Hindlimb muscle (tissue), 1 donor: ENCODE measurements around the gene MAP6. TPM values are rescaled to one million over a fixed set of nuclear protein-coding genes. Genes with fewer than 3 reads are reported as not detected.

Source experiments
- DNase-seq: peaks from one replicate; pipeline ENCODE4 v3.0.0-alpha.2; 2013
- polyA plus RNA-seq: library from polyadenylated mRNA; unstranded; fragments of 120-200 nt; gene quantifications from one replicate; pipeline ENCODE4 v1.2.1, GENCODE V29; 2013; ENCODE audit not compliant: insufficient read length

The MAP6 gene
- polyA plus RNA-seq, 1 donor, result 15.6 TPM

DNA sequence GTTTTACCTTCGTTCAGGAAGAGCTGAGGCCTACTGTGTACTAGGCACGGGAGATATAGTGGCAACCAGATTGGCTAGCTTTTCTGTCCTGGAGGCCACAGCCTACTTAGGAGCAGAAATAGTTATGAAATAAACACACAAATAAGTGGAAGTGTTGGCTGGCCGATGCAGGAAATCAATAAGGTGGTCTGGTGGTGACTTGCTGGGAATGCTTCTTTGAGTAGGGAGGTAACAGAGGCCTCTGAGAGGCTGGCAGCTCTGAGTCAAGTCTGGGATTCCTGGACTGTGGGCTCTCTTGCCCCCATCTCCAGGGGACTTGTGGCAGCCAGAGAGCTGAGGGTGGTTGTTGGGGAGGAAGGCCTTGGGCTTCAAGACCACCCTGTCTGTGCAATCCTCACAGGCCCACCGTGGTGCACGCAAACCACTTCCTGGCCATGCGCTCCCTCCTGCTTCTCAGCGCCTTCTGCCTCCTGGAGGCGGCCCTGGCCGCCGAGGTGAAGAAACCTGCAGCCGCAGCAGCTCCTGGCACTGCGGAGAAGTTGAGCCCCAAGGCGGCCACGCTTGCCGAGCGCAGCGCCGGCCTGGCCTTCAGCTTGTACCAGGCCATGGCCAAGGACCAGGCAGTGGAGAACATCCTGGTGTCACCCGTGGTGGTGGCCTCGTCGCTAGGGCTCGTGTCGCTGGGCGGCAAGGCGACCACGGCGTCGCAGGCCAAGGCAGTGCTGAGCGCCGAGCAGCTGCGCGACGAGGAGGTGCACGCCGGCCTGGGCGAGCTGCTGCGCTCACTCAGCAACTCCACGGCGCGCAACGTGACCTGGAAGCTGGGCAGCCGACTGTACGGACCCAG, 102.7 kb downstream of the MAP6 start:
- DNase-seq, result no peak

- no peak for DNase-seq
Measured at GRCh38 chr11:75565221-75565814, 103.5 kb downstream of the MAP6 start.

GRCh38 chr11:75563978-75564552, 104.8 kb downstream of the MAP6 start:
- peak; percentile 77 for DNase-seq

DNA sequence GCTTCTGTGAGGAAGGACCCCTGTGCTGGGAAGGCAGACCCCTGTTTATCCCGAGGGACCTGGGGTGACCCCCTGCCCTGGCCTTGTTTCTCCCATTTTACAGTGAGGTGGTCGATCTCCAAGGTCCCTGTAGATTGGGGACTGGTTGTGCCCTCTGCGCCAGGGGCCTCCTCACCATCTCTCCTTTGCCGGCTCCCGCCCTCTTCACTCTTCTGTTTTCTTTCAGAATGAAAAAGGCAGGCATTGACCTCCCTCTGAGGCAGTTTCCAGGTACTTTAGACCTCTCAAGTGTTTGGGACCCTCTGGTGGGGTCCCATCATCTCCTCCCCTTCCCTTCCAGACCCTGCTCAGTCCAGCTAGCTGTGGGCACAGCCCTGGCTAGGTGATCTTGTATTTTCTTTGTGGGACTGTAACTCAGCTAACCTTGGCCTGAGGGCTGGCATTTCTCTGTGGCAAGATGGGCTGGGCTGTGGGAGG, 105.3 kb downstream of the MAP6 start:
- DNase-seq, result no peak

GRCh38 chr11:75562836-75563484, 105.9 kb downstream of the MAP6 start:
- DNase-seq, result peak; percentile 61

GRCh38 chr11:75562048-75562835, 106.6 kb downstream of the MAP6 start, which contains the start of gene SERPINH1:
TSS of gene SERPINH1 (plus strand) at chr11:75562253. CDS start at chr11:75566350, 4,097 bp downstream.
- peak; percentile 91 for DNase-seq

DNA sequence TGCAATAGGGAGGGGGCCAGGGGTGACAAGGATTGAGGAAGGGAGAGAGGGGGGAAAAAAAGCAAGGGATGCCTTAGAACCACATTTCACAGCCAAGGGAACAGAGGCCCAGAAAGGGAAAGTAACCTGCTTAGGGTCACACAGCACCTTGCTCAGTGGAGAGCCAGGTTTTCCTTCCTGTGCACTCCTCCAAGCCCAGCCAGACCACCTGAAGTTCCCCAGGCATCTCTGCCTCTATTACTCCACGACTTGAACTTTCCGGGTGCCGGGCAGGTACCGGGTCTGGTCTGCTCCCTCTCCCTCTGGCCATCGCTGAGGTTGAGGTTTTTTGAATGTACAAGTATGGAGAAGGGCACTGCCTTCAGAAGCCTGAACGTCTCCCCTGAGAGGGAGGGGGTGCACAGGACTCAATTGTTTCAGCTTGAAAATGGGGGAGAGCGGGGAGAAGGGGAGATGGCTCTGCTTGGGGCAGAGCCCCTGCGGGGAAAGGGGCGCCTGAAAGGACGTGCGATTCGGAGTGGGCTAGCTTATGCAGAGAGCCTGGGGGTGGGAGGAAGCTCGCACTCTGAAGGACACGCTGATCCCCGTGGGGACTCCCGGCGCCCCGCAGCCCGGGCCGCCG, 107.3 kb downstream of the MAP6 start:
- no peak for DNase-seq

- no peak for DNase-seq
Measured at GRCh38 chr11:75560644-75561043, 108.2 kb downstream of the MAP6 start.

GRCh38 chr11:75558939-75559843, 109.6 kb downstream of the MAP6 start:
- DNase-seq, result peak; percentile 87

GRCh38 chr11:75557666-75558494, 111.0 kb downstream of the MAP6 start:
- peak; percentile 81 for DNase-seq

DNA sequence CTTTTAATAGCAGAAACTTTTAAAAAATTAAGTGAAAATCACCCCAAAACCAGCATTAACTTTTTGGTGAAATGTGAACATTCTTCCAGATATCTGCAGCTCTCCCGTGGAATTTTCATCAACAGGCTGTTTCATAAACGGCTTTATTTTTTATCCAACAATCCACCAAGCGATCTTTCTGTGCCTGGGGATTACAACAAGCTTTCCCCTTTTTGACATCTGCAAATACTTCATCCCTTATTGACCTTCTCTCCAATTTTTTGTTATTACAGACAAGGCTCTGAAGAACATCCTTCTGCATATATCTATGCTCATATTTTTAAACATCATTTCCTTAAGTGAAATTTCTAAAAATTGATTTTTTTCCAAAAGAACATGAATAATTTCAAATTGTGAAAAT, 112.6 kb downstream of the MAP6 start:
- no peak for DNase-seq

- no peak for DNase-seq
Measured at GRCh38 chr11:75555079-75555811, 113.6 kb downstream of the MAP6 start.

- peak; percentile 99 for DNase-seq
Measured at GRCh38 chr11:75554258-75555022, 114.4 kb downstream of the MAP6 start.

GRCh38 chr11:75553889-75554257, 115.0 kb downstream of the MAP6 start:
- DNase-seq, result no peak

GRCh38 chr11:75553182-75553581, 115.7 kb downstream of the MAP6 start:
- DNase-seq, result no peak

- no peak for DNase-seq
Measured at GRCh38 chr11:75549370-75549958, 119.4 kb downstream of the MAP6 start.

GRCh38 chr11:75548595-75549272, 120.1 kb downstream of the MAP6 start:
- no peak for DNase-seq
